IPS-11a (cell line): ENCODE measurements around the gene NAXD.
"Not testable (repeated sequence)": the region's sequence is repeated elsewhere in the genome, so short reads cannot be mapped to it uniquely, and the experiment has no call there.

ENCODE experiments used
- H3K4me3 ChIP-seq: one replicate; pipeline ENCODE4 v1.5.1; 2013; ENCODE audit warnings: low read depth, low read length, control low read depth

The NAXD gene

DNA sequence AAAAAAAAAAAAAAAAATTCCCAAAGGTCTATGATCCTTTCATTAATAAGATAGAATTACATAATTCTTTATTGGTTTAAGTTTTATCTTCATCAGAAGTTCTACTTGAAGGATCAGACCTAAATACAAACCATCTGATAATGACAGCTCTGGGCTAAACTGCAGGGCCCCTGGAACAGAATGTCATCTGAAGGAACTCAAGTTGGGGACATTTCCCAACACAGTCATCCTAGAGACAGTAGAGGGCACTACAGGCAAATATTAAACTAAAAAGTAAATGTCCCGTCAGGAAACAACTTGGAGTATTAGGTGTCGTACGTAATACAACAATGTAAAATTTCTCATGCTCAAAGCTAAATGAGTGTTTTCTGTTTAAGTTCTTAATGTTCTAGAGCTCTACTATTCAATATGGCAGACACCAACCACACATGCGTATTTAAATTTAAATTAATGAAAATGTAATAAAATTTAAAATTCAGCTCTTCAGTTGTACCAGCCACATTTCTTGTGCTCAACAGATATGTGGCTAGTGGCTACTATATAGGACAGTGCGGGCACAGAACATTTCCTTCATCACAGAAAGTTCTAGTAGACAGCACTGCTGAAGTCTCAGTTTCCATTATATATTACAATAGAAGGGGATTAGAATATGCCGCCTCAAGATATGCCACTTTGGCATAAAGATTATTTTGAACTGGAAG, 21.8 kb upstream of the NAXD start:
- no peak overlapping the region for H3K4me3 ChIP-seq

DNA sequence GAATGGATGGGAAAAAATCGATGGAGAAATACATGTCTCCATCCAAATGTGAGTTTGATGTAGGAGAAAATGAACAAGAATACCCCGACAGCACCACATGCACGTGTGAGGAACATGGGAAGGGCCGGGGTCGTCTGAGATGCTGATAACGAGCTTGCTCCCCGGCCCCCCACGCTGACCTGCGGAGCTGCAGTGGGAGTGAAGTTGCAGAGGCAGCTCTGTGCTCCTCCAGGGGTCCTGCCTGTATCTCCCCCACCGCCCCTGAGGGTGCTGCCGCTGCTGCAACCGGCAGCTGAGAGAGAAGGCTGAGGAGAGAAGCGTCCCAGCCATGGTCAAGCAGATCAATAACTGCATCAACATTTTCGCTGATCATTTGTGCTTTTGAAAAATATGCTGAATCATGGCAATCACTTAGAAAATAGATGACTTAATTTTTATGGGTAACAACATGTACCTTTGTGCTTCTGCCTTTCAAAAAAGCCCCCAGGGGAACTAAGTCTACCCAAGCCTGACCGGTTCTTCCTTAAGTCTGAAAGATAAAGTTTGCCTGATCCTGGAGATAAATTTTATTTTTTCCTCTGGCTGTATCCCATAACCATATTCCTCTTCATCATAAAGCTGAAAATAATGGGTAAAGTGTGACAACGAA, 18.2 kb upstream of the NAXD start:
- no peak overlapping the region for H3K4me3 ChIP-seq

DNA sequence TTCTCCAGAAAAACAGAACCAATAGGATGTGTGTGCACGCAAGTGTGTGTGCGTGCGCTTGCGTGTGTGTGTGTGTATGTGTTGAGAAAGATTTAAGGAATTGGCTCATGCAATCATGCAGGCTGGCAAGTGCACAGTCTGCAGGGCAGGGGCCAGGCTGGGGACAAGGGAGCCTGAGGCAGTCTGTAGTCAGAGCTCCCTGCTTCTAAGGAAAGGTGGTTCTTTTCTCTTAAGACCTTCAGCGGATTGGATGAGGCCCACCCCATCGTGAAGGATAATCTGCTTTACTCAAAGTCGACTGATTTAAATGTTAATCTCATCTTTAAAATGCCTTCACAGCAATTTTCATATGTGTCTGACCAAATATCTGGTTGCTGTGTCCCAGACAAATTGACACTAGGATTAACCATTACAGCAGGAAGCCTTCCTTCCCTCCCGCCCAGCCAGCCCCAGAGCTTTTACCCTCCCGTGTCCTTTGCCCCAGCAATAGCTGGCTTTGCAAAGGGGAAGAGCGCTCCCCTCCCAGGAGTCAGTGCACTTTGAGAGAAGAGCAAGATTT, 15.0 kb upstream of the NAXD start:
- H3K4me3 ChIP-seq = no peak overlapping the region

DNA sequence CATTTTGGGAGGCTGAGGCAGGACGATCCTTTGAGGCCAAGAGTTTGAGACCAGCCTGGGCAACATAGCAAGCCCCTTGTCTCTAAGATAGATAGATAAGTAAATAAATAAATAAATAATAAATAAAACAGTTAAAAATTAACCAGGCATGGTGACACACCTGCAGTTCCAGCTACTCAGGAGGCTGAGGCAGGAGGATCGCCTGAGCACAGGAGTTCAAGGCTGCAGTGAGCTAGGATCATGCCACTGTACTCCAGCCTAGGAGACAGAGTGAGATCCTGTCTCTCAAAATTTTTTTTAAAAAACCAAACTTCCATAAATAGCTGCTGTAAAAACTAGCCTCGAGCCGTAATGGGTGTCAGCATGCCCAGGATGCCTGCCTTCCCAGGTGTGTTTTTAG, 14.4 kb upstream of the NAXD start:
- no peak overlapping the region for H3K4me3 ChIP-seq

DNA sequence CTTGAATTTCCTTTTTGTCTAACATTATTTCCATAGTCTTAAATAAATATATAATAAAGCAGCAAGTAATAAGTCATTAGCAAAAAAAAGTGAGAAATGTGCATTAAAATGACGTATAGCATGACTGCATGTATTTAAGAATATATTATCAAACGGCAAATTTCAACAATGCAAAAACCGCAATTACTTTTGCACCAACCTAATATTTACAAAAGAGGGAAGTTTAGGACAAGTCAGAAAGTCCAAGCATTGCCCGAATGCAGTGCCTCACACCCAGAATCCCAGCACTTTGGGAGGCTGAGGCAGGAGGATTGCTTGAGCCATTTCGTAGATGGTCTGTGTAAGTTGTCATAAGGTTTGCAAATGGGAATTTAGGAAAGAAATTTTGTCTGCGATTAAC, 10.2 kb upstream of the NAXD start:
- H3K4me3 ChIP-seq = no peak overlapping the region

DNA sequence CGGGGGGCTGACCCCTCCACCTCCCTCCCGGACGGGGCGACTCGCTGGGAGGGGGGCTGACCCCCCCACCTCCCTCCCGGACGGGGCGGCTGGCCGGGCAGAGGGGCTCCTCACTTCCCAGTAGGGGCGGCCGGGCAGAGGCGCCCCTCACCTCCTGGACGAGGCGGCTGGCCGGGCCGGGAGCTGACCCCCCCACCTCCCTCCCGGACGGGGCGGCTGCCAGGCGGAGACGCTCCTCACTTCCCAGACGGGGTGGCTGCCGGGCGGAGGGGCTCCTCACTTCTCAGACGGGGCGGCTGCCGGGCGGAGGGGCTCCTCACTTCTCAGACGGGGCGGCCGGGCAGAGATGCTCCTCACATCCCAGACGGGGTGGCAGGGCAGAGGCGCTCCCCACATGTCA, 9.1 kb upstream of the NAXD start:
- not testable (repeated sequence) for H3K4me3 ChIP-seq

DNA sequence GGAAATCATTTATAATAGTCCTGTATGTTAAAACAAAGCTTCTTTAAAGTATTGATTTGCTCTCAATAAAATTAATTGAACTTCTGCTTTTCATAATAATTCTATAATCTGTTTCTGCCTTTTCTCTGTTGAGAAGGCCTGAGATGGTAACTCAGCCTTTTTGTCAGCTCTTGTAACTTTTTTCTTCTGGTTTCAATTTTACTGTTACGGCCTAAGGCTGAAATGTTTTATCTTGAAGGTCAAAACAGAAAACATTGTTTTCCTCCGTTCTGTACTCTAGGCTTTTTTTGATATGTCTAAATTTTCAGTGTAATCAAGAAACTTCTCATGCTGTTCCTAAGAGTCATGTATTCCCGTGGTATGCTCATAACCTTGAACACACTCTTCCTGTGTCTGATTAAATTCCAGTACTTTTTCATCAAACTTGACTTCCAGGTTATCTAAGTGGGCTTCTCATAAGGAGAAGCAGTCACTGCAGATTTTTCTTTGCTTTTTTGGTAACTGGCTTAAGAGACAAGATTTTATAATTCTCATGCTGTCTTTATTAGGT, 7.6 kb upstream of the NAXD start:
- no peak overlapping the region for H3K4me3 ChIP-seq

DNA sequence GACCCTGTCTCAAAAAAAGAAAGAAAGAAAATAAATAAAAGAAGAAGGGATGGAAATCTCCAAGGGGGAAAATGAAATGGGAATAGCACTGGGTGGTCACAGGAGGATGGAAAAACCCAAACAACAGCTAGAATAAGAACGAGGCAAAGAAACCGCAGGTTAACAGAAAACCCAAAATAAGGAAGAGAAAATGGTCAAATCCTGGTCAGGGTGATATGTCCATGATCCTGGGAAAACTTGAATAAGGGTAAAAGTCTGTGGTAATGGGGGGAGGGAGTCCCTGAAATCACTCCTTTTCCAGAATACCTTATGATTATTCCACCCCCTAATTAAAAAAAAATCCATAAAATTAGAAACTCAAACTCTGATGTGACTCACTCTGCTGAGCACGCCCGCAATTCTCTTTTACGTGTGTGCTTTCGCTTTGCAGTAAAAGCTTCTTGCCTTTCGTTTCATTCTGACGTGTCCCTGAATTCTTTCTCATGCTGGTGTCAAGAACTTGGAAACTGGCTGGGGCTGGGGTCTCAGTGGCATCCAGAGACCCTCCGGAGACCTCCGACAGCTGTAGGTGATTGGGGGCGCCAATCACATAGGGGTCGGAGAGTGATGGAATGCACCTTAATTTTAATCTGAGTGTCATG, 4.3 kb upstream of the NAXD start:
- no peak overlapping the region for H3K4me3 ChIP-seq

DNA sequence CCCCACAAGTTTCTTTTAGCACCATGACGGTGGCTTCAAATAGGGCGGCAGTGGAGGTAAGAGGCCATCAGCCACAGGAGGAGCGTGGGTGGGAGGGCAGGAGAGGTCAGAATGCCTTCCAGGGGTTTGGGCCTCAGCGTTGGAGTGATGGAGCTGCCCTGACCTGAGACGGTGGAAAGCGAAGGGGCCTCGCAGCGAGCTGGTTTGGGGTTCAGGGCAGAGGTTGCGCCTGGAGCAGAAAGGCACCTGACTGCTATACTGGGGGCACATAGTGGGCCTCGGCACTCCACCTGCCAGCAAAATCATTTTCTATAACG, 382 bp upstream of the NAXD start:
- H3K4me3 ChIP-seq = peak overlapping the region; percentile 84

DNA sequence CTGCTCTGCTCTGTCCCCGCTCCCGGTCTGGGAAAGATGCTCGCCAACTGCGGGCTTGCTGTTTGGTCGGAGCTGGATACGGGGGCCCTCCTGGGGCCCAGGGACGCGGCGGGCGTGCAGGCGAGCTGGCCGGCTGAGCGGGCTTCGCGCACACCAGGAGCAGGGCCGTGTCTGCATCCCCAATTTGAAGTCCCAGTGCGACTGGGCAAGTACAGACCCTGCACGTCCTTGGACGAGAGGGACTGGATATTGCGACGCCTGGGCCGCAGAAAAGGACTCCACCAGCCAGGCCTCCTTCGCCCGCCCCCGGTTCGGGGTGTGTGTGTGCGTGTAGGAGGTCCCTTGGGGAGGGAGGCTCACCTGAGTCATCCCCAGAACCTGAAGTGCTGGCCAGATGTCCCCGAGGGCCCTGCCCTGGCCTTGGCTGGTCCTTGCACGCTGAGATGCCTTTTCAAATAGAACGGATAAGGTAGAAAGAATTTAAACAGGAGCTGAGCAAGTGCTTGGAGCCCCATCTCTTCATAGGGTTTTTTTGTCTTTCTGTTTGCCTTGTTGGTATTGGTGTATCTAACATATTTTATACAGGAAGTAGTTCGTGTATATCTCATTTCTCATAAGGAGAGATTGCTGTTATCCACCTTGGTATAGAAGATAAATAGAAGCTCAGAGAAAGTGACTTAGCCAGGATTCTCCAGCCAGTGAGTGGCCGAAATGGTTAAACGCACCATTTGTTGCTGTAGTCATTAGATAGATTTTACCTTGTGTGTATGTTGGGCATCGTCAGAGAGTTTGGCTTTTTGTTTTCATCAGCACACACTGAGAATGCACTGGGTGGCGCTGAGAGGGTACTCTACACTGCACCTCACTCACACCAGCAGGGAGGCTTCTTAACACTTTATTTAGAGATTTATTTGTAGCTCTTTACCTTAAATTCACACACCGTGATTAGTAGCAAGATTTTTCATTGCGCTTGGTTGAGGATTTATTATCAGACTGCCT, 1.1 kb downstream of the NAXD start:
- peak overlapping the region; percentile 84 for H3K4me3 ChIP-seq

DNA sequence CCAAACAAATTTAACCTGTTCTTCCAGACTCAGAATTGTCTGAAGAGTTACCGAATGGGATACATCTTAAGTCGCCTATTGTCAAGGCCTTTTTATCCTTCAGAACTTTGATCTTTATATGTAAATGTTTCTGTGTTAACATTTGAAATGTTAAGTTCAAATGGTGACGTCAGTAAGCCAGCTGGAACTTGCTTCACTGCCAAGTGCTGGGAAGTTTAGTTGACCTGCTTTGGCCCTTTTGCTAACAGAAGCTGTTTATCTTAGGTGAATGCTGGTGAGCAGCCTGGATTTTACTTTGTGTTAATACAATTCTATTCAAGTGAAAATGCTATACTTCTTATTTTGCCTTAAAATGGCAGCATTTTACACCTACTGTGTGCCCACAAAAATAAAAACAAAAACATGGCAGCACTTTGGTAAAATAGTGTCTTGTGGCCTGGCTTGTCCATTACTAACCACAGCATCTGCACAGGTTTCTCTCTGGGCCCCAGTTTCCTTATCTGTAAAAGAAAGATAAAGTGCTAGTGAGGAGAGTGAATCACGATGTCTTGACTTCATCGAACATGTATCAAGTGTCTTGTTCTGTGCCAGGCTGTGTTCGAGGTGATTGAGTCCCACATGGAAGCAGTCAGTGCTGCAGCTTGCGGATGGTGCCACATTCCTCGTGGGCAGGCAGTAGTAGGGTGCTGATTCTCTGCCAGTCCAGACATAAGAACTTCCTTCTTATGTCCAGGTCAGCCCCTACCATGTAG, 2.2 kb downstream of the NAXD start:
- no peak overlapping the region for H3K4me3 ChIP-seq

DNA sequence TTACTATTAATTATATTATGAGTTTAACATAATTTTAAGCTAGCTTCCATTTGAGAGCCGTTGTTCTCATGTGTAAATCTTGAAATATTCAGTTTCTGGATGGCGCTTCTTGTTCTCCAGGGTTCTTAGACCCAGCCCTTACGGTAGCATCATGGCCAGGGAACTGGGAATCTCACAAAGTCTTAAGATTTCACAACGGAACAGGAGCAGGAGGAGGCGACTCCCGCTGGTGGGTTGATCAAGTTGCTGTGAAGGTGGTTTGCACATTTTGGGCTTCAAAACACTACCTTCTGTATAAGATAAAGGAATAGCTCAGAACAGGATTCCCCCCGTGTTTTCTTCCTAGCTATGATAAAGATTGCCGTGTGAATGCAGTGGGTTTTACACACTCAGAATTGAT, 2.8 kb downstream of the NAXD start:
- no peak overlapping the region for H3K4me3 ChIP-seq

DNA sequence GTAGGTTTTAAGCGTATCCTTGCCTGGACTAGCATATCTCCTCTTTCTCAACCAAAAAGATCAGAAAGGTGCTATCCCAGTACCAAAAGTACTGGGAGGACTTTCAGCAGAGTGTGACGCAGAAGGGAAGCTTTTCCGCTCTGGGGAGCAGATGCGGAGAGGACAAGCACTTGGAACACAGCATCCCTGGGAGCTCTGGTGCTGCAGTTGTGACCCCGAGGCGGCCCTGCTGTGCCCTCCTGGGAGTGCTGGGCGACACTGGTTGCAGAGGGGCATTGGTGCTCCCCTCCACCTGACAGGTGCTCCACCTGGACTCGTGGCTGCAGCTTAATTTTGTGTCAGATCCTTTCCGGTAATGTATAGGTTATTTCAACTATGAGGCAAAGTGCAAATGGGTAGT, 3.4 kb downstream of the NAXD start:
- H3K4me3 ChIP-seq = no peak overlapping the region

DNA sequence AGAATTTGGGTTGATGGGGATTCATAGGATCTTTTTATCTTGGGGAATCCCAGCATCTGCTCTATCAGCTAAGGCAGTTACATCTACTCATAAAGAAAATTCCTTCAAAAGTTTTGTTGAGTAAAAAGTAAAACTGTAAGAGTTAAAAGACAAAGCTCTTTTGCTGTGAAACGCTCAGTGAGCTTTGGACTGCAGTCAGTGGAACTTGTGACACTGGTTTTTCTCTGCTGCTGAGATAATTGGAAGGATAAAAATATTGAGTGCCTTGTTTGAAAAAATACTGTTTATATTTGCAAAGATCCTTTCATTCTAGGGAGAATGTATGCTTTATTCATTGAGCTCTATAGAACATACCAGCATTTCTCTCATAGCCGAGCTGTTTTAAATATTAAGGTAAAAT, 5.3 kb downstream of the NAXD start:
- no peak overlapping the region for H3K4me3 ChIP-seq

DNA sequence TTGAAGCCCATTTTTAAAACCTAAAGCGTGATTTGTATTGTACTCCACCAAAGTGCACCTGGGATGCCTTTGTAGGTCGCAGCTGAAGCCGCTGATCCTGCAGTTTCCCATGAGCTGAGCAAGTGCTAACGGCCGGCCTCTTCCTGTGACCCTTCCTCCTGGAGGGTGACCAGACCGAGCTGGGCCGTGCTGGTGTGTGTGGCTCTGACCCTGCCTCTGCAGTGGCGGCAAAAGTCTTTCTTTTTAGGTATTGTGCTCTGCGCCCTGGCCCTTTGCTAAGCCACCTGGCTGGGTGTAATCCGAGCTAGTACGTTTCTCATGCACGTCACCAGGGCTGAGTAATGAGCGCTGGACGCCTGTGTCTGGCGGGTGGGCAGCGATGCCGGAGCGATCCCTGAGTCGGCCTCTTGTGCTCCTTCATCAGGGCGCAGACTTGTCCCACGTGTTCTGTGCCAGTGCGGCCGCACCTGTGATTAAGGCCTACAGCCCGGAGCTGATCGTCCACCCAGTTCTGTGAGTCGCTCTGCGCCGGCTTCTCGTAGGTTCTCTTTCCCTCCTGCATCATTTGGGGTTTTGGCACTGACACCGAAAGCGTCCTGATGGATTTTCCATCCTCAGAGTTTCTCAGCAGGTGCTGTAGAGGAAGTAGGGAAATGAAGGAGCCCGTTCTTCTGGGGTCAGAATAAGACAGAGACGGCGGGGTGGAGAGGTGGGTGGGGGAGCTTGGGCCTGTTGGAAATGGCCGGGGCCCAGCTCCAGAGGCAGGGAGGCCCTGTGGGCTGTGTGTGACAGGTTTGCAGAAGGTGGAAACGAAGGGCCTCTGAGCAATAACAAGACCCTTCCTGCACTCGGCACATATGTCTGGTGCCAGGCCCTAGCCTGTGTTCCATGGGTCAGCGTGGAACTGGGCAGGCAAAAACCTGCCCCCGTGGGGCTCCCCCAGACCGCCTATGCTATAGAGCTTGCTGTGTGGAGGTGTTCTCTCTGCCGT, 9.7 kb downstream of the NAXD start:
- no peak overlapping the region for H3K4me3 ChIP-seq

DNA sequence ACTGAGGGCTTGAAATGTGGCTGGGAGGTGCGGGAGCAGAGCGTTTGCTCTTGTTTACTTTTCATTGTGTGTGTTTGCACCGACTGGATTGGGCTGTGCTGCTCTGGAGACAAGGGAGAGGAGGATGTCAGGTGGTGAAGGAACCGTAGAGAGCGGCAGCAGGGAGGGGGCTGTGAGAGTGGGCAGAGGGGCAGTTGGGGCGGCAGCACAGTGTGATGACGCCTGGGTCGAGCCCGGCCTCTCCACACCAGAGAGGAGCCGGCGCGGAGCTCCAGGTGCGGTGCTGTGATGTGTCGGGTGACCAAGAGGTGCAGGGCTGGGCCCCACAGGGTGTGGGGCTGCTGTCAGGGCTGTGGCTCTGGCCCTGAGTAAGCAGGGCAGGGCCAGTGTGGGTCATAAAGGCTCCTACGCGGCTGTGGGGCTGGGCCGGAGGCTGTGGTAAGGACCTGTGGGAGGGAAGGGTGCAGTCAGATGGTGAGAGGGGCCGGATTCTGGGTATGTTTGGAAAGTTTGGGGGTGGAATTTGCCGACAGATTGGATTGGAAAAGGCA, 10.5 kb downstream of the NAXD start:
- no peak overlapping the region for H3K4me3 ChIP-seq

DNA sequence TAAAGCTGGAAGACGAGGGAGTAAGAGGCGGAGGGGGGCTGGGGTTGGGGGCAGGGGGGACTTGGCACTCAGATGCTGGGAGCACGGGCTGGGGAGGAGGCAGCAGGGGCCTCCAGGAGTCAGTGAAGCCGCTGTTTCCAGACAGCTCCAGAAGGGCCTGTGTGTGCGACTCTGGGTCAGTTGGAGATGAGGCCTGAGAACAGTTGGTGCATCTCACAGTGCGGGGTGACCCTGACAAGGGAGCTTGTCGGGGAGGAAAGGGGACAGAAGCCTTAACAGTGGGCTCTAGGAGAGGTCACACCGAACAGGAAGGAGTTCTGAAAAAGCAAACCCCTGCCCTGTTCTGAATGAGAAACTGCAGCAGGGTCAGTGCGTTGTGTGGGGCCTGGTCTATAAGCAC, 11.2 kb downstream of the NAXD start:
- no peak overlapping the region for H3K4me3 ChIP-seq

DNA sequence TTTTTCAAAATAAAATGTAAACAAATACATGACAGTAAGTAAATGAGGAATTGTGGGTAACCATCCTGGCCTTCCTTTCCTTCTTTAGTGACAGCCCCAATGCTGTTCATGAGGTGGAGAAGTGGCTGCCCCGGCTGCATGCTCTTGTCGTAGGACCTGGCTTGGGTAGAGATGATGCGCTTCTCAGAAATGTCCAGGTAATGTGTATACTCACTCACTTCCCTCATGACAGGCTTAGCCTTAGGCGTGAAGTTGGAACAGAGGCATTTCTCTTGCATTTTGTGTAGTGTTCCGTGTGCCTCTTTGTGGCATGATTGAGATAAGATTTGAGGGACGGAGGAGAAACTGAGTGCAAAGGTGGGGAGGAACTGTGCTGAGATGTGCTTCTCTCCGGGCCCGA, 12.0 kb downstream of the NAXD start:
- no peak overlapping the region for H3K4me3 ChIP-seq
